ENCODE data around the gene COL4A4.

The COL4A4 gene

DNA sequence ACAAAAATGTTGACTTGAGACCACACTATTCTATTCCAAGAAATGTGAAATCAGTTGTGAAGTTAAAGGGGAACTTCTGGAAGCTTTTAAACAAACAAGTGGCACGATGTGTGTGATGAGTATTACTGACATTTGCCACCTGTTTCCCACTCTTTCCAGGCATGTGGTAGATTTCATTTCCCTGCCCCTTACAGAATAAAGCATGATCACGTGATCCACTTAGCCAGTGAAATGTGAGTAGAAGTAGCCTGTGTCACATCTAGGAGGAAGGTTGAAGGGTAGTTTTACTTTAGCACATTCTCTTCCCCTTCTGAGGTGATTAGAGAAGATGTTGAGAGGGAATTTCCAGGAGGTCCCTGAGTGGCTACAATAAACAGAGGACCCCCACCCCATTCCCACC lies 3.8 kb downstream of the COL4A4 start:
- no peak for DNase-seq

DNA sequence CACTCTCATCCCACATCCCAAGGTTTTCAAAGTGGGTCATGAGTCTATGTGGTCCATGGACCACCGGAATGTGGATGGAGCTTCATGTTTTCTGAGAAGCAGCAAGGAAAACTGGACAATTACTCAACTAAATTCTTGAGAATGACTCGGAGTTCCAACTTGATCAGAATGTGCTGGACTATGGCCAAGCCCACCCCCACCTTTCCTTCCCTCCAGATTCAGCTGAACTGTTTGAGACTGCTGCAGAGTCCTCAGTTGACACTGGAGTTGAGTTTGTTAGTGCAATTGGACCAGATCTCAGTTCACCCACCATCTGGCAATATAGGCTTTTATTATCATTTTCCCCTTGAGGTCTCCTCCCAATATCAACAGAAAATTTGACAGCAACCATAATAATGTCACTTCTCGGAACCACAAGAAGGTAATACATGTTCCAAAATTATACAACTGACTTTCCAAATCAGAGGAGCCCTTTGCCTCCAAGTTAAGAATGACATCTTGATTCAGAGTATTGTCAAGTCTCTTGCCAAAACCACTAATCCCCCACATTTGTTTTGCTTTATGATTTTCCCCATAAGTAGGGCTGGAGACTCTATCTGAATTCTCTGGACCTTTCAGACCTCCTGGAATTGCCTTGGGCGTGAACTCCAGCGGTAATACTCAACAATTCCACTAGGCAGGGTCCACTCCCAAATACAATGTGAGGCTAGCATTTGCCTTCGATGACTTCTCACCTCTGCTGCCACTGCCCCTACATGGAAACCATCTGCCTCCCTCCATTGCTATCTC lies 8.8 kb downstream of the COL4A4 start:
- DNase-seq = peak; percentile 88

DNA sequence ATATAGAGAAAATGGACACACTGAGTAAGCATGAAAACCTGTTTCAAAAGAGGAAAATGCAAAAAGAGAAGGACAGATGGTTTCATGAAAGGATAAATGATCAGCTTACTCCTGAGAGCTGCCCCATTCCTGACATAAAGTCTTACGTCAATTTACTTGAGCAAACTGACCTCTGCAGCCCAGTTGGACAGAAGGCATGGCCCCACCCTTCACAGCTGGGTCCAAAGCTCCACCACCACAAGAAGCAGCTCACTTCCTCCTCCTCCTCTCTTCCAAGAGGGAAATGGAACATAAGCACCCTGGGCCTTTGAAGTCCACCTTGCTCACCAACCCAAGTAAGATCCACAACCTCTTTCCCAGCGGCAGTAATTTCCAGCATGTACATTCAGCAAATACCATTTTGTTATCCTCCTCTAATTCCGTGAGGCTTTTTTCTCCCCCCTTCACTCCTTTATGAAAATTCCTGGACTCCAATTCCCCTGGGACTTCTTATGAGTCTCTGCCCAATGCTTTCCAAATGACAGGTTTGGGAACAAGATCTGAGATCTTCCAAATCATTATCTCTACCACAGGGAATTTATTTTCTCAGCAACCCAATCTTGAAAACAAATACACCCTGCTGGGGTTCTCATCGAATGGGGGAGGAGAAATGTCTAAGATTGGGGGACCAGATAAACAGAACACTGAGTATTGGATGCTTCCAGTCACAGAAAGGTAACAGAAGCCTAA lies 10.1 kb downstream of the COL4A4 start:
- no peak for DNase-seq

- no peak for DNase-seq
Observed at GRCh38 chr2:227153307-227153706, 10.7 kb downstream of the COL4A4 start.

DNA sequence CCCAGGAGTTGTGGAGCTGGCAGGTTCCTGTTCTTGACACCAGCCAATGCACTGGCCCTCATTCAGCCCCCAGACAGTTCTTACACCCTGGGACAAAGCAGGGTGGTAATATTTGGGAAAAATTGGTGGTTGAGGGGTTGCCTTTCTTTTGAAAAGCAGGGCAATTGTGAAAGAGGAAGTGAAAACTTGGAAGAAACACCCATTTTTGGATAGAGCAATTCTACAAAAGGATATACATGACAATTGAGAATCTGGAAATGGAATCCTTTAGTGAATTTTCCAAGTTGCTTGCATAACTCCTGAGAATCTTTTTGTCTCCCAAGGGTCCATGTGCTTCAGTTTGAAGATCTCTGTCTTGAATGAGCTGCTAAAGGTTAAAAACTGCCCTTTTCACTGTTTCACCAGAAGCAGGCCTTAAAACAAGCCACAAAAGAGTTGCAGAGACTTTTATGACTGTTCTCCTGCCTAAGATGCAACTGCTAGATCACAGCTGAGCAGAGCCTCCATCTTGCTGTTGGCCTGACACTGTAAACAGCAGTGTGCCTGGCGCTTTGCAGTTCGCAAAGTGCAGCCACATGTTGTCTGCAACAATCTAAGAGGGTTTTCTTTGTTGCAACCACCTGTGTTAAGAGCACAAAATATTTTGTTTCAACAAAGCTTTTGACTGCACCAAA lies 11.8 kb downstream of the COL4A4 start:
- DNase-seq = no peak

GRCh38 chr2:227150222-227150936 lies 13.6 kb downstream of the COL4A4 start:
- no peak for DNase-seq

DNA sequence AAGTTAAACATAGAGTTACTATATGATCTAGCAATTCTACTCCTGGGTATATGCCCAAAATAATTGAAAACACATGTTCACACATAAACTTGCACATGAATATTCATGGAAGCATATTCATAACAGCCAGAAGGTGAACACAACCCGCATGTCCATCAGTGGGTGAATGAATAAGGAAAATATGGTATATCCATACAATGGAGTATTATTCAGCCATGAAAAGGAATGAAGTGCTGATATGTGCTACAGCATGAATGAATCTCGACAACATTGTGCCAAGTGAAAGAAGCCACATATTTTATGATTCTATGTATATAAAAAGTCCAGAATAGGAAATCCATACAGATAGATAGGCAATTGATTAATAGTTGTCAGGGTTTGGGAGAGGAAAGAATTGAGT lies 15.9 kb downstream of the COL4A4 start:
- DNase-seq = no peak

DNA sequence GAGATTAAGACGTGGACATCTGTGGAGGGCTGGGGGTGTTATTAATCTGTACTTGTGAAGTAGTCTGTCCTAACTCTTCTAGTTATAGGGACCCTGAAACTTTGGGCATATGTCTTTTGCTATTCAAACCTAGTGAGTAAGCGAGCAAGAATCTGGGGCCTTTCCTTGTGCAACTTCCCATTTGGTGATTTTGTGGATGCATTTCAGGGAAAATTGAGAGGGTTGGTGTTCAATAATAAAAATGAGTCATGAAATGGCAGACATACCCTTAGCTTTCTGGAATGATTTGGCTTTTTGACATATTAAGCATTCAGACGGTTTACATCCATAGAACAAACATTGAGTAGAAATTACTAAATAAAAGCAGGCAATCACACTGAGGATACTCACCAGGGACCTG lies 17.0 kb downstream of the COL4A4 start:
- peak; percentile 67 for DNase-seq

- DNase-seq = no peak
Observed at GRCh38 chr2:227146456-227146855, 17.5 kb downstream of the COL4A4 start.

DNA sequence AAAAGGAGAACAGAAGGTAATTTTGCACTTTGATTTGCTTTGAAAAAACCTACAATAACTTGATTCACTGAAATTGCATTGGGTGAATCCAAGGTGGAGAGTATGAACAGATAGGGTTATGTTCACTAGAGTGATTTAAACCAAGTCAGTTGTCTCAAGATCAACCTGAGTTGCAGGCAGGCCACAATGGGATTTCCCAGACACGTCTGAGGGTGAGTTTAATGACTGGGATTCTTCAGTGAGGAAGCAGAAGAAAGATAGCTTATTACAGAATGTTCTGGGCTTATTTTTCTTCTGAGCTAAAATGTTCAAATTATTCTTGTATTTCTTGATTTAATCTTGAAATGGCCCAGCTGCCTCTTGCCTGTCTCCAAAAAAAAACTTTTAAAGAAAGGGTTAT lies 20.1 kb downstream of the COL4A4 start:
- no peak for DNase-seq

DNA sequence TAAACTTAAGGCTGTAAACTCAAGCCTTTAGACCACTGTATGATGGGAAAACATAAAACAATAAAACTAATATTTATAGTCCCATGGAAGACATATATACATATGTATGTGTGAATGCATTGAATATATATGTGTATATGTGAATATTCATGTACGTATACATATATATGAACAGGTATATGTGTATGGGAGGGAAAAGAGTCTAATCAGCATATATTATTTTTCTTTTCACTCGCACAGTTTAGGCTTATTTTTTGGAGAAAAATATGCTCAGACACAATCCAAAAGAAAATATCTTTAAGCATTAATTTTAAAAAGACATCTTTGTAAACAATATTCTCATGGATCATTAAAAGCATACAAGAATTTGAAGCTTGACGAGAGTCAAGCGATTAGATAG lies 22.7 kb downstream of the COL4A4 start:
- DNase-seq = no peak

DNA sequence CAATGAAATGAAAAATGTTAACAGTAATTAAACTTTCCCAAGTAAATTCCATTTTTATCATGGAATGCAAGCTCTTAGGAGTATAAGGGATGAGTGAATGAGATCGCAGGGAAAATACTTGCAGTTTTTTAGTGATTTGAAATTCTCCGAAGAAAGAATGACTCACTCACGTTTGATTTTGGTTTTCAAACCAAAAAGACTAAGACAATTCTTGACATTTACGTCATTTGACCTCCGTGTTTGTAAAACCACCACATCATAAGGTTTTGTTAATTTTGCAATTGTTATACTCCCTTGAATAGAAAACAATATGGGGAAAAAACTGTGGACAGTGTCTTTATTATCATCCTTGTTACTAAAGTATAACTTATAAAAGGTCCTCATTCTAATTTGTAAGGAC lies 29.4 kb downstream of the COL4A4 start:
- no peak for DNase-seq

DNA sequence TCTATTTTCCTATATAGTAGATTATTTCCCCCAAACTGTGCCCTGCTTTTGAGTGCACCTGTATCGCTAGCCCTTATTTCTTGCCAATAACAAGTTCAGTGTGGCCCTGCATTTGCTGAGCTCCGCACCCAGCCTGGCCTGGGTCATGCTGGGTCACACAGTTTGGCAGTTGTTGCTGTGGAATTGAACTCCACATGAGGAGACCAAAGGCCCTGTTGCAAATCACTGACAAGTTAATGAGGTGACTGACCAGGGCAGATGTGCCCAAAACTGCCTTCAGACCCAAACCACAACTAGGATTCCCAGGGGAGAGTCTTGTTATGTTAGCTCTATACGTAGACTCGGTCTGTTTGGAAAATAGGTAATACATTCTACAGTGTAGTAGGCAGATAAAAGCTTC lies 31.0 kb downstream of the COL4A4 start:
- DNase-seq = no peak

GRCh38 chr2:227130636-227131035 lies 33.4 kb downstream of the COL4A4 start:
- DNase-seq = no peak

DNA sequence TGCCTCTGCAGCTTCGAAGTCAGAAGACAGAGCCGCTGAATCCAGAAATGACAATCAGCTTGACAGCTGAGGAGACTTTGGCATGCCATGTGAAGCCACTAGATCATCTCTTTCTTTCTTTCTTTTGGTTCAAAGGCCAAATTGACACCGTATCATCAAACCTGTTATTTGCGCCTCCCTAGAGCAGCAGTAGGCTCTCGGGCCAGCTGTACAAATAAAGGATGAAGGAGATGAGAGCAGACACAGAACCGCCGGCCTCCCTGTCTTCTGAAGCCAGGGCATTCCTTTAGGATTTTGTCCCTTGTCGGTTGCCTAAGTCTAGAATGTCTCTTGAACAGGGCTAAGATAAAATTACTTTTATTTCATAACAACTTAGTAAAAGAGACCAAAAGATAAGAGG lies 36.8 kb downstream of the COL4A4 start:
- no peak for DNase-seq

GRCh38 chr2:227125506-227125905 lies 38.5 kb downstream of the COL4A4 start:
- no peak for DNase-seq

DNA sequence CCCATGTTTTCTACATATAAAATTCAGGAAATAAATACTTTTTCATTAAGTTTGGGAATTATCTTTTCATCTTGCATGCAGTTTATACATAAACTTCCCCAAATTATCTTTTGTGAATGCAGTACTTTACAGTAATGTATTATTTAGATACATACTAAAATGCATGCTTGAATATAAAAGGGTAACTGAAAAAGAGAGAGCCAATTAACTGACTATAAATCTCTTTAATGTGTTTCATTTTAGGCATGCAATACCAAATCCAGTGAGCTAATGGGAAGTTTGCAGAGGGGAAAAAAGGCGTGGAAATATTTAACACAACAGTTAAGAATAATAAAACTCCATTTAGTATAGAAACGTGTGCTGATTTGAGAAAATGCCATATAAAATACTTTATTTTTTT lies 39.2 kb downstream of the COL4A4 start:
- DNase-seq = no peak

DNA sequence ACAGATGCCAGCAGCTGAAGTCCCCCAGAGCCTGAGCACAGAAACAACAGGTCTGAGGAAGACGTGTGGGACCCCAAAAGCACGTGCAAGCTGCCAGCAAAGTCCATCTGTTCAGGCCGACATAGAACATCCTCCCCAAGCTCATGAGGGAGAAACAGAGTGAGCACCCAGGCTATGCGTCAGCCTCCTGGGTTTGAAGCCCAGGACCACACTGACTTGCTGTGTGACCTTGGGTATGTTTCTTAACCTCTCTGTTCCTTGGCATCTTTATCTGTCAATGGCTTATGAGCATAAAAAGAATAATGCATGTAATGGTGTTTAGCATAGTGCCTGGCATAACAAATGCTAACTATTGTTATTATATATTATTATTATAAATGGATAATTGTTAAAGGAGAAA lies 40.3 kb downstream of the COL4A4 start:
- no peak for DNase-seq

DNA sequence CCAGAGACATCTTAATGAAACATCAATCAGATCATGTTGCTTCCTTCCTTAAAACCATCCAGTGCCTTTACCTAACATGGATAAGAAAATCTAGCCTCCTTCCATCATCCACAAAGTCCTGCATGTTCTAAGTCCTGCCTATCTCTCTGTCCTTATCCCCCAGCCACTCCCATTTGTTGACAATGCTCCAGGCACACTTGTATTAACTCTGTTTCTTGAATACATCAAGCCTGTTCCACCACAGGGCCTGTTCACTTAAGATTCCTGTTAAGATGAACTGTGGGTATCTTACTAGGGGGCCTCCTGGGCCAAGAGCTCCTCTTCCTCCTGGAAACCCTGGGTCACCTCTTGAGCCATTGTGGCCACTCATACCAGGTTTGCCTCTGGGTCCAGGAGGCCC lies 45.7 kb downstream of the COL4A4 start:
- DNase-seq = no peak

GRCh38 chr2:227117852-227118251 lies 46.2 kb downstream of the COL4A4 start:
- no peak for DNase-seq

GRCh38 chr2:227117027-227117426 lies 47.0 kb downstream of the COL4A4 start:
- DNase-seq = no peak

DNA sequence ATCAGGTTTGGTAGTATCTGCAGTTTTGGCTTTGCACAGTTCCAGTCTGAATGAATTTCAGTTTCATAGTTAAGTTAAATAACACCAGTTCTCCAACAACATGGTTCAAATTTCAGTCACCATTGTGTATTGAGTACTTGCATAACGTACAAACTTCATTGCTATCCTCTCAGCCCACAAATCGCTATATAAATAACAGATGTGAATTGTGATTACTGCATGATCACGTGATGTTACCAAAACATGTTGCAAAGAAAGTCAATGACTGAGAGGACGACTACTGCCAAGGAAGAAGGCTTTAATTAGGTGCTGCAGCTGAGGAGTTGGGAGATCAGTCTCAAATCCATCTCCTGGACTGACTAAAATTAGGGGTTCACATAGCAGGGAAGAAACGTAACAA lies 48.2 kb downstream of the COL4A4 start:
- peak; percentile 61 for DNase-seq

Data from fibroblast of skin of right quadriceps (primary cell).